SKM-1 treated with dmso at 0.1 percent for 144 hours (cell line): ENCODE data around the gene RYR3.
"Not testable (repeated sequence)": the region's sequence is repeated elsewhere in the genome, so short reads cannot be mapped to it uniquely, and the experiment has no call there.

Experiments
- DNase-seq: peaks from one replicate; lab custom pipeline; 2025; ENCODE audit not compliant: unreplicated experiment; lab: John Stamatoyannopoulos, UW

RYR3 gene

GRCh38 chr15:33565094-33565493, 254.3 kb downstream of the RYR3 start:
- no peak for DNase-seq

DNA sequence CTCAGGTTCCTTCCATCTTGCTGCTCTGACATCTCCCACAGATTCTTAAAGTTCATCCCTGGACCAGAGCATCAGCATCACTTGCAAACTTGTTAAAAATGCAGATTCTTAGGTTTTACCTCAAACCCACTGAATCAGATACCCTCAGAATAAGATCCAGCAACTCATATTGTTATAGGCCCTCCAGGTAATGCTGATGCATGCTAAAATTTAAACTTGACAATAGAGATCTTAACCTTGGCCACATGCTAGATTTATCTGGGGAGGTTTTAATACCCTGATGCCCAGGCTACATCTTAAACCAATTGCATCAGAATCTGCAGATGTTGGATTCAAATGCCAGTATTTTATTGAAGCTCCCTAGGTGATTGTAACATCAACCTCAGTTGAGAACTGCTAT, 256.9 kb downstream of the RYR3 start:
- no peak for DNase-seq

- DNase-seq: no peak
Measured at GRCh38 chr15:33569036-33569435, 258.3 kb downstream of the RYR3 start.

DNA sequence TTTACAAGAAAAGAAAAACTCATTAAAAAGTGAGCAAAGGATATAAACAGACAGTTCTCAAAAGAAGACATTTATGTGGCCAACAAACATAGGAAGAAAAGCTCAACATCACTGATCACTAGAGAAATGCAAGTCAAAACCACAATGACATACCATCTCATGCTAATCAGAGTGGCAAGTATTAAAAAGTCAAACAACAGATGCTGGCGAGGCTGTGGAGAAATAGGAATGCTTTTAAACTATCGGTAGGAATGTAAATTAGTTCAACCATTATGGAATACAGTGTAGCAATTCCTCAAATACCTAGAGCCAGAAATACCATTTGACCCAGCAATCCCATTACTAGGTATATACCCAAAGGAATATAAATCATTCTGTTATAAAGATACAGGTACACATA, 267.1 kb downstream of the RYR3 start:
- not testable (repeated sequence) for DNase-seq

GRCh38 chr15:33580526-33580925, 269.8 kb downstream of the RYR3 start:
- DNase-seq: no peak

DNA sequence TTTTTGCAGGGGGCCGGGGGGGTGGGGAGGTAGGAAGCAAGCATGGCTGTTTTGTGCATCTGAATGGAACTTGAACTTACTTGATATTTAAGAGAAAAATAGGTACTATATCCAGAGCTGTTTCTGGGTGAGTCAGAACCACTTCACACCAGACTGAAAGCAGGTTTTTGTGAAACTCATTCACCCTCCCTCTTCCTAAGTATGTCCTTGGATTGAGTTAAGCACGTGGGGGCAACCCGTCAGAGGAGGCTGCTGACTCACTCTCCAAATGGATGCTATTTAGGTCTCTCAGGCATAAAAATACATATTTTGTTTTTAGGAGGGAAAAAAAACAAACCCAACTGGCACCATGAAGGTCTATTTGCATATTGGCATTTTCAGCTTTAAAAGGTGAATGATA, 270.3 kb downstream of the RYR3 start:
- no peak for DNase-seq

DNA sequence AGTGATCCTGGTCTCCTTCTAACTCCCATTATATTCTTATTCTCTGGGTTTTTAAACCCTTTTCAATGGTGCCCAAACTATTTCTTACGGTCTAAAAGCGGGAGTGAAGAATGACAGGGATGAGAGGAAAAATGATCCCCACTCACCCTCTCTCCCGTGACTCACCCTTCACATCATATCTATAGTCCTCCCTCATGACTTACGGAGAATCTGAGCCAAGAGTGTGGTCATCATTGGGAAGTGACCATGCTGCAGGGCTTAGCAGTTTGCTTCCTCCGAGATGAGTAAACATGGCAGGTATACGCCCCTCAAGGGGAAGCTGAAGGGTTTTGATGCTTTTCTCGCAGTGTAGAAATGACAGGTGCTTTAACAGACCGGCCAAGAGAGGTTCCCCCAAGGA, 274.0 kb downstream of the RYR3 start:
- DNase-seq: no peak

- DNase-seq: no peak
Measured at GRCh38 chr15:33586786-33587697, 276.3 kb downstream of the RYR3 start.

- no peak for DNase-seq
Measured at GRCh38 chr15:33587773-33588172, 277.0 kb downstream of the RYR3 start.

DNA sequence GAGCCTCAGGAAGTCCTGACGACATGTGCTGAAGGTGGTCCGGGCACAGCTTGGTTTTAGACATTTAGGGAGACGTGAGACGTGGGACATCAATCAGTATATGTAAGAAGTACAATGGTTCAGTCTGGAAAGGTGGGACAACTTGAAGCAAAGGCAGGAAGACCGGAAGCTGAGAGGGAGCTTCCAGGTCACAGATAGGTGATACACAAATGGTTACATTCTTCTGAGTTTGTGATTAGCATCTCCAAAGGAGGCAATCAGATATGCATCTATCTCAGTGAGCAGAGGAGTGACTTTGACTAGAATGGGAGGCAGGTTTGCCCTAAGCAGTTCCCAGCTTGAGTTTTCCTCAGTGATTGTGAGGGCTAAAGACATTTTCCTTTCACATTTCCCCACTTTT, 282.1 kb downstream of the RYR3 start:
- DNase-seq: no peak

DNA sequence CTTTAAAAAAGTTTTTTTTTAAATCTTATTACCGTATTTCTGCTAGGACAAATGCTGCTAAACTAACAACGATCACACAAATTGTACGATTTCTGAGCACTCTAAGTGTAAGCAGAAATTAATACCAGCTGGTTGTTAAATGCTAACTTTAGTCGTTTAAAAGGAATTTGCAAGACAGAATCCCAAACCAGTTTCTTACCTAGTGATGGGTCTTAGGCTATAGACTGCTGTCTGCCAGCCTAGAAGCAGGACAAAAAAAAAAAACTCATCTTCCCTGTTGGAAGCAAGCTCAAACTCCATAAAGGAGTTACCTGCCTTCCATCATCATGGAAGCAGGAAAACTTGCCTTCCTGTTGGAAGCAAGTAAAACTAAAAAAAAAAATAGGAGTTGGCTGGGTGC, 287.6 kb downstream of the RYR3 start:
- not testable (repeated sequence) for DNase-seq

DNA sequence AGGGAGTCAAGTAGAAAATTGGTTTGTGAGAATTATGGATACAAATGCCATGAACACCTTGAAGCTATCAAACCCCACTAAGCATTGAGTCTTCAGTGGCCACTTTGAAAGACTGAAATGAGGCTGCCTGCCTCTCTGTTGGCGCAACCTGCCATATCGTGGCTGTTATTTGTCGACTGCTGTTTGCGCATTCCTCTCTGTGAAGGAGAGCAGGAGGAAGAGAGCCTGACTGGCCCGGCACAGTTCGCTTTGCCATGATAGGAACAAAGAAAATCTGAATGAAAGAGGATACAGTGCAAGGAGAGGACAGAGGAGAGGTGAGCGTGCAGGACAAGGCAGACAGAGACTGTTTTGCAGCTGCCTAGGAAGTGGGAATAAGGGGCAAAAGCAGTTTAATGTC, 289.4 kb downstream of the RYR3 start:
- DNase-seq: no peak

DNA sequence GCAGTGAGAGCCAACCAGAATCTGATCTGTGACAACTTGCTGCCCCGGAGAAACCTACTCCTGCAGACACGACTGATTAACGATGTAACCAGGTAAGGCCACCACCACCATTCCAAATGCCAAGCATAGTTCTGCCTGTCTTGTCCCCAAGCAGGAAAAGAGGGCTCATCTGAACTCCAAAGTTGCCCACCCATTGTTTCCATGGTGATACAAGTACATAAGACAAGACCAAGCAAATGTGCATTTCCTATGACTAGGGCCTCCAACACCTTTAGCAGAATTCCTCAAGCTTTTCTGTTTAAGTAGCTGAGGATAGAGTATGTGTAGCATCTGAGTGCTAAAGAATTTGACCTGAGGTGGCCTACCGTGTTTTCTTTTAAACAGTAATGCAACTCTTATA, 290.7 kb downstream of the RYR3 start:
- DNase-seq: no peak

DNA sequence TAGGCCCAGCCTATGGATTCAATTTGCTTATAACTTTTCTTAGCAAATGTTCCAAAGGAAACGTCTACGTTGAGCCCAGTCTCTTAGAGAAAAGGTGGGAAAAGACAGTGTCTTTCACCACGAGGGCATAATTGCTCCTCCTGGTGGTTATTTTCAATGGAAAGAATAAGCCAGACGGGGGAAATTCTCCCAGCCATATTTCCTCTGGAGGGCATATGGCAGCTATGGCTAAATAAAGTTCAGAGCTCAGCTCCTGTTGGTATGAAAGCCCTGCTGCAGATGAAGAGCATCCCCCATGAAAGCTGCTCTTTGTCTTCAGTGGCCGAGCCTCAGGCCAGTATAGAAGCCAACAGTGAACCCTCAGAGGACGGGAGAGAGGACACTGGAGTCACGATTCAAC, 297.9 kb downstream of the RYR3 start:
- no peak for DNase-seq

GRCh38 chr15:33612721-33613304, 302.0 kb downstream of the RYR3 start:
- DNase-seq: no peak

GRCh38 chr15:33616475-33616874, 305.7 kb downstream of the RYR3 start:
- no peak for DNase-seq

- DNase-seq: no peak
Measured at GRCh38 chr15:33618350-33618749, 307.6 kb downstream of the RYR3 start.

- no peak for DNase-seq
Measured at GRCh38 chr15:33621141-33621540, 310.4 kb downstream of the RYR3 start.

DNA sequence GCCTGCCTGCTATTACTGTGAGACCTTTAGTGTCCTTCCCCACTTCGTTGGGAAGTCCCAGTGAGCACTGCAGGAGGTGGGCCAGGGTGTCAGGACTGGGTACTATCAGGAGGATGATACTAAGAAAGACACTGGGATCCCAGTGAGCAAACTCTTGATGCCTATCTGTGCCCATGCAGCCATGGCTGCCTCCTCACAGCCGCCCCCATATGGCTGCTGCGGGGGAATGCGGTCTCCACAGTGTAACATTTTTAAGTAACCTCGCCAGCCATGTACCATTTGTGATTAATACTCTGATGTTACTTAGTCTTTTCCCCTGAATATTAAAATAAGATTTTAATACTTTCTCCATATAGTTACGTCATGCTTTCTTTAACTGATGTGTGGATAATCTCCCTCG, 312.2 kb downstream of the RYR3 start:
- no peak for DNase-seq

DNA sequence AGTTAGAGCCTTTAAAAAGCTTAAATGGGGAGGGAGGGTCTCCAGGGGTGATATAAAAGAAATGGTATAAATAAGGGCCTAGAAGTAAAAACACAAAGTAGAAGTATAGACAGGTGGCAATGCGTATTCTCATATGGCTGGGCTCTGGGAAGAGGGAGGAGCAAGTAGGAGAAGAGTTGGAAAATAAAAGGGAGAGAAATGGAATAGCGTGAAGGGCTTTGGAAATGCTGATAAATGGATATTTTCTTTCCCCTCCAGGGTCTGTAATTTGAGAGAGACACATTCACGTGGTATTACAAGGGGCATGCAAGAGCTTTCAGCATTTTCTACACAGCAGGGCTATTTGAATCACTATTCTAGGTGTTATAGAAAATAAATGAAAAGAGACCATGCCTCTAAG, 313.7 kb downstream of the RYR3 start:
- DNase-seq: no peak

DNA sequence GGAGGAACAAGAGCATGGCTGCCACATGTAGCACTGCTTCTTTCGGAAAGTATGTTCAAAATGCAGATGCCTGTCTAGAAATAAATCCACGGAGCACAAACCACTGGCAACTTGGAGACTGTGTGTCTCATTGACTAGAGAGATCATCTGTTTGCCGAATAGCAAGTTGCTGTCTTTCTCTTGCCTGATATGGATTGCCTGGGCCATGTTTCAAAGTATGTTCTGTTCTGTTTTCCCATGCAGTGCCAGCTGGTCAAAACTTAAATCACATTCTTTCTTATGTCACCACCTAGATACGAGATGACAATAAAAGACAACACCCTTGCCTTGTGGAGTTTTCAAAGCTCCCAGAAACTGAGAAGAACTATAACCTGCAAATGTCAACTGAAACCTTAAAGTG, 318.9 kb downstream of the RYR3 start:
- DNase-seq: no peak

DNA sequence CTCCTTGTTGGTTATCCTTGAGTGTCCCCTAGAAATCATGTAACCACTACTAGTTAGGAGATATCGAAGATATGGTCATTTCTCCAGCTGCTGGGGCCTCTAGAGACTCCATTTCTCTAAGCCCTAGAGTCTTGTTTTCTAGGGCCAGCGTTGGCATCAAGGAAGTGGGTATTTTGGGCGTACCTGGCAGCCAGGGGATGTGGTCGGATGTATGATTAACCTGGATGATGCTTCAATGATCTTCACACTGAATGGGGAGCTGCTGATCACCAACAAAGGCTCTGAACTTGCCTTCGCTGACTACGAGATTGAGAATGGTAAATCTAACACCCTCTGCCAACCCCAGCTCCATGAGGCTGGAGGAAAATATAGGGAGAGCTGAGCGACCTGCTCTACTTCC, 325.5 kb downstream of the RYR3 start:
- no peak for DNase-seq

DNA sequence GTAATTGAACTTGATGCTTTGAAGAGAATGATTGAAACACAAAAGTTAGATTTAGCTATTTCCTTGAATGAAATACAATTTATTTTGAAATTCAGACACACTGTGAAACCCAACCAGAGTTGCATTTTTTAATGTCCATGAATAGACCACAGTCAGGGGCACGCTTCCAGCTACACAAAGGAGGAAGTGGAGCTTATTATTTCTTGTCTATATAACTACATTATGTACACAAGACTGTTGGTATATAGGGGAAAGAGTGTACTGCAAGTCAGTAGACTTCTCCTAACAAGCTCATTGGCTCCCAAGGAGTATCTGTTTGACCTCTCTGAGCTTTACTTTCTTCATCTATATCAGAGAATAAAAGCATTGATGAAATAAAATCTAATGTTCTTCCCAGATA, 326.2 kb downstream of the RYR3 start:
- DNase-seq: no peak
